Epidermal melanocyte (primary cell): ENCODE results near the gene SHC1.
"Not testable (repeated sequence)": the region's sequence is repeated elsewhere in the genome, so short reads cannot be mapped to it uniquely, and the experiment has no call there.

Experiments used
- DNase-seq: peaks from one replicate; pipeline ENCODE4 v3.0.0; 2011; ENCODE audit warnings: low spot score; ENCODE audit not compliant: insufficient read length

Gene SHC1

DNA sequence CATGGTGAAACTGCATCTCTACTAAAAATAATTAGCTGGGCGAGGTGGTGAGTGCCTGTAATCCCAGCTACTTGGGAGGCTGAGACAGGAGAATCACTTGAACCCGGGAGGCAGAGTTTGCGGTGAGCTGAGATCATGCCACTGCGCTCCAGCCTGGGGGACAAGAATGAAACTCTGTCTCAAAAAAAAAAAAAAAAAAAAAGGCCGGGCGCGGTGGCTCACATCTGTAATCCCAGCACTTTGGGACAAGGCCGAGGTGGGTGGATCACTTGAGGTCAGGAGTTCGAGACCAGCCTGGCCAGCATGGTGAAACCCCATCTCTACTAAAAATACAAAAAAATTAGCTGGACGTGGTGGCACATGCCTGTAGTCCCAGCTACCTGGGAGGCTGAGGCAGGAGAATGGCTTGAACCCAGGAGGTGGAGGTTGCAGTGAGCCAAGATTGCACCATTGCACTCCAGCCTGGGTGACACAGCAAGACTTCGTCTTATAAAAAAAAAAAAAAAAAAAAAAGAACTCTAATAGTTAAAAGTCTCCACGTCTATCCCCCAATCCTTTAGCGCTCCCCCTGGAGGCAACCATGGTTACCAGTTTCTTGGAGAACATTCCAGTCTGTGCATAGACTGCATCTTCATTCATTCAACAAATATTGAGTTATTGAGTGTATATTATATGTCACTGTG is 24.9 kb upstream of the SHC1 start:
- DNase-seq = peak; percentile 79

DNA sequence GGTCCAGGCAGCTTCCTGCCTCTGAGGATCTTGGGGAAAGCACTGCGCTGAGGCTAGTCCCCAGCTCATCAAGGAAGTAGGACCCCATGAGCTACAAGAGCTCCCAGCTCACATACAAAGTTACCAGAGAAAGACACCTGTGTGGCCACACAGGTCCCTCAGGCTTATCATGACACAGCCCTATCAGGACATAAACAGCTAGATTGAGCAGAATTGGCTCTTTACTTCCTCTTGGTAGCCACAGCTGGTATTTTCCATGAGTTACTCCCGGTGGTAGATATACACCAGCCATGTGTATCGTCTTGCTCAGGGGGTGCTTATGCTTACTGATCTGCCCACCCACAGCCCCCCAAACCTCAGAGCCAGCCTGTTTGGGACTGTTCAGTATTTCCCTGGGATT is 24.0 kb upstream of the SHC1 start:
- no peak for DNase-seq

DNA sequence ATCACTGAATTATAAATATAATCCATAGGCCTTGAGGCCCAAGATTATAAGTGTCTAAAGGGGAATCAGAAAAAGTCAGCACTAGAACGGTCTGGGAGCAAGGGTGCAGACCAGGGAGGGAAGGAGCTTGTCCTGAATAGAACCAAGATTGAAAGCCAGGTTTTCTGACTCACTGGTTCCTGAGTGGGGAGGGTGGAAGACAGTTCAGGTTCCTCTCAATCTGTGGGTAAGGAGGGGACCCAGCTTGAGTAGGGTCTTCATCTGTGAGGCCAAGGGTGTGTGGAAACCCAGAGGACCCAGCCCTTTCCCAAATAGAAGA is 23.7 kb upstream of the SHC1 start:
- DNase-seq = no peak

DNA sequence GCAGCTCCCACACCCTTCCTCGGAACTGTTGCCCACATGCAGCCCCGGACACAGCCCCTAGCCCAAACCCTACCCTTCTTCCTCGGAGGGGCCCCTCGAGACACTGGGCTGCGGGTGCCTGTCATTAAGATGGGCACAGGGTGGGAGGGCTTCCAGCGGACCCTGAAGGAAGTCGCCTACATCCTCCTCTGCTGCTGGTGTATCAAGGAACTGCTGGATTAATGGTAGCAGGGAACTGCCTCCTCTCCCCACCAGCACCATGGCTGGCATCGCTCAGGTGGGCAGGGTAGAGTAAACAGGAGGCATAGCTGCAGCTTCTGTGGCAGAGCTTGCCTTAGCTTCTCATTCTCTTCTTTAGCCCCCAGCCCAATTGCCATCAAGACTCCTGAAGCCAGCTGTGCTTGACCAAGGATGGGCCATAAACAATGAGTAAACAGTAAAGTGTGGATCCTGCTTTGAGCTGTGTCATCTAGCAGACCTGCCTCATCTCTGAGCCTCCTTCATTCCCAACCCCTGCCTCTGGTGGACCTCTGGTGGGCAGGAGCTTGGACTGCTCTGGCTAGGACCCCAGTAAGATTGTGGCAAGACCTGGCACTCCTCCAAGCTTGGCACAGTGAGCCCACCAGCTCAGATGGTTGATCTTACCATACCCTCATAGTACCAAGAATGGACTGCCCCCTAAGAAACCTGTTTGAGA is 23.2 kb upstream of the SHC1 start, which contains the start of gene LENEP:
Gene LENEP, plus strand, starts transcription at position 15 of the 697 bp plus-strand sequence. Its CDS starts 22 bp downstream, at position 37.
- no peak for DNase-seq

DNA sequence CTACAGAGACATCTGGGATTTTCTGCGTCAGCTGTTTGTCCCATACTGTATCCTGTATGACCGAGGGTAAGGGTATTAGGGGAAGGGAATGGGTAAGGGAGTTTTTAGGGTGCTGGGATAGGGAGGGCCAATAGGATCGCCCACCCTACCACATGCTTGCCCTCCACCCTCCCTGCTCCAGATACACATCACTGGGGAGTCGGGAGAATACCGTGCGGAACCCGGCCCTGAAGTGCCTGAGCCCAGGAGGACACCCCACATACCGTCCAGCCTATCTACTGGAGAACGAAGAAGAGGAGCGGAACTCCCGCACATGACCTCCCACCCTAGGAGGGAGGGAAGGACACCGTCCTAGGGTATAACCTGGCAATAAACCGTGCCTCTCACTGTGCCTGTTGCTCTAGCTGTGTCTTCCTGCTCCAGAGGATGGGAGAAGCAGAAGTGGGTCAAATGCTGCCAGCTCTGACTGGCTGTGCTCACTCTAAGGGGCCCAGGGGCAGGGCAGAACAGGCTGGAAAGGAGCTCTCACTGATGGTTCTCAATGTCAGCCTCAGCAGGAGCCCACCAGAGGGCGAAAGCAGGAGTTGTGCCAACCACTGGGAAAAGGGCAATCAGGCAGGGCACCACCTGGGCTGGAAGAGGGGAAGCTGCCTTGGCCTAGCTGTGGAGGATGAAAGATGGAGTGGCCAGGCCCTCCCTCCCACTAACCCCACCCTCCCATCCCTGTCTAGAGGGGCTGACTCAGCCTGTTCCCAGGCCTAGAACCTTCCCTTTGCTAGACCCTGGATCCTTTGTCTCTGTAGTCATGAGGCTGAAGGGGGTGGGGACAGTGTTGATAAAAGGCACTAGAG is 22.4 kb upstream of the SHC1 start:
- no peak for DNase-seq

DNA sequence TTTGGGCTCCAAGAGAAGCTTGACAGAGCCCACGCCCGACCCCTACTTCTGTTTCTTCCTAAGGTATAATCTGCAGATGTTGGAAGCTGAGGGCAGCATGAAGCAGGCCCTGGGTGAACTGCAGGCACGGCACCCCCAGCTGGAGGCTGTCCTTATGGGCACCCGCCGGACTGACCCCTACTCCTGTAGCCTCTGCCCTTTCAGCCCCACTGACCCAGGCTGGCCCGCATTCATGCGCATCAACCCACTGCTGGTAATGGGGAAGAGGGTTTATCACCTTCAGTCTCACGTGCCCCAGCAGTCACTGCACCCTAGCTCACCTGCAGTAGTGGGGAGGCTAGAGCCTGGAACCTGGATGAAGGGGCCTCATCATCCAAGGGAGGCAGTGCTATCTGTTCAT is 19.7 kb upstream of the SHC1 start:
- DNase-seq = no peak

DNA sequence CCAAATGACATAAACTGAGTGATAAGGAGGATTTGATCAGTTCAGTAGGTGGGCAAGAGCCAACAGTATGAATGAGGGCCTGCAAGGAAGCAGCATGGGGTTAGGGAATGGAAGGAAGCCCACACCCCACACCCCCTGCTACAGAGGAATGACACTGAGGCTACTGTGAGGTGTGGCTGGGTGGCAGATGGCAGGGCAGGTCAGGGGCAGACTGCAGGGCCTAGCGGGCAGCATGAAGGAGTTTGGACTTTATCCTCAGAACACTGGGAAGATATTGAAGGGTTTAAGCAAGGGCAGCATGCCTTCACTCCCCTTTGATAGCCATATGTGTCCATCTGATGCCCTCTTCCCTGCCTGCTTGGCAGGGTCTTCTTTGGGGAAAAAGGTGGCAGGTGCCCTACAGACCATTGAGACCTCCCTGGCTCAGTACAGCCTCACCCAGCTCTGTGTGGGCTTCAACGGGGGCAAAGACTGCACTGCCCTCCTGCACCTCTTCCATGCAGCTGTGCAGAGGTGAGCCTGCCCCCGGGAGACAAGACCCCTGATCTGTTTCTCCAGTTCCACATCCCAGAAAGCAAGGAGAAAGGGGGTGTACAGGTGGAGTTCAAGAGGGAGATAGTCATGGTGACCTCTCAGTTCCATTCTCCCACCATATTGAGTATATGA is 18.8 kb upstream of the SHC1 start:
- DNase-seq = no peak

DNA sequence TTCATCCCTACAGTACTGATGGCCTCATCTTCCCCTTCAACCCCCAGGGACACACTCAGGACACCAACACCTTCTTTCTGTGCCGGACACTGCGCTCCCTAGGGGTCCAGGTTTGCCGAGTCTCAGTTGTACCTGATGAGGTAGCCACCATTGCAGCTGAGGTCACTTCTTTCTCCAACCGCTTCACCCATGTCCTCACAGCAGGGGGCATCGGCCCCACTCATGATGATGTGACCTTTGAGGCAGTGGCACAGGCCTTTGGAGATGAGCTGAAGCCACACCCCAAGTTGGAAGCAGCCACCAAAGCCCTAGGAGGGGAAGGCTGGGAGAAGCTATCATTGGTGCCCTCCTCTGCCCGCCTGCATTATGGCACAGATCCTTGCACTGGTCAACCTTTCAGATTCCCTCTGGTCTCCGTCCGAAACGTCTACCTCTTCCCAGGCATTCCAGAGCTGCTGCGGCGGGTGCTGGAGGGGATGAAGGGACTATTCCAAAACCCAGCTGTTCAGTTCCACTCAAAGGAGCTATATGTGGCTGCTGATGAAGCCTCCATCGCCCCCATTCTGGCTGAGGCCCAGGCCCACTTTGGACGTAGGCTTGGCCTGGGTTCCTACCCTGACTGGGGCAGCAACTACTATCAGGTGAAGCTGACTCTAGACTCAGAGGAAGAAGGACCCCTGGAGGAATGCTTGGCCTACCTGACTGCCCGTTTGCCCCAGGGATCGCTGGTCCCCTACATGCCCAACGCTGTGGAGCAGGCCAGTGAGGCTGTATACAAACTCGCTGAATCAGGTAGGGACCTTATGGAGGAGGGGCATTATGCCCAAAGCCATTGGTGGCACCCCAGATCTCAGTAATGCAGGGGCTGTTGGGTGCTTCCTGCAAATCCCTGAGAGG is 17.8 kb upstream of the SHC1 start:
- DNase-seq = no peak

DNA sequence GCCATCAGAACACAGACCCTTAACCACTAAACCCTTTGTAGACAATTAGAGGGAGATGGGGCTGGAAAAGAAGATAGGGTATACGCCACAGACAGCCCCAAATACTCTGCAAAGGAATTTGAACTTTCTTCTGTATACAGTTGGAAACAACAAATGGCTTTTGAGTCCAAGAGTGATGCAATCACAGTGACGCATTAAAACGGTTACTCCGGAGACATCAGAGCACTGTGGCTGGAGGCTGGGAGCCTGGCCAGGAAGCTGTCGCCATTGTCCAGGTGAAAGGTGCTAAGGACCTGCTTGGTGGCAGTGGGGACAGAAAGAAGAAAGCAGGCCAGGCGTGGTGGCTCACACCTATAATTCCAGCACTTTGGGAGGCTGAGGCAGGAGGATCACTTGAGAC is 16.8 kb upstream of the SHC1 start:
- no peak for DNase-seq

DNA sequence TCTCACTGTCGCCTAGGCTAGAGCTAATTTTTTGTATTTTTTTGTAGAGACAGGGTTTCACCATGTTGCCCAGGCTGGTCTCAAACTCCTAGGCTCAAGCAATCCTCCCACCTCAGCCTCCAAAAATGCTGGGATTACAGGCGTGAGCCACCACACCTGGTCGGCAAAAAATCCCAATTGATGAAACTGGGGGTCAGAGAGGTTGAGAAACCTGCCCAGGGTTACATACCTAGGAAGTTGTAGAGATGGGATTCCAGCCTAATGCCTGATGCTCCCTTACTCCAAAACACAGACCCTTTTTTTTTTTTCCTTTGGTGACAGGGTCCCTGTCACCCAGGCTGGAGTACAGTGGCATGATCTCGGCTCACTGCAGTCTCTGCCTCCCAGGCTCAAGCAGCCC is 16.2 kb upstream of the SHC1 start:
- DNase-seq = not testable (repeated sequence)

DNA sequence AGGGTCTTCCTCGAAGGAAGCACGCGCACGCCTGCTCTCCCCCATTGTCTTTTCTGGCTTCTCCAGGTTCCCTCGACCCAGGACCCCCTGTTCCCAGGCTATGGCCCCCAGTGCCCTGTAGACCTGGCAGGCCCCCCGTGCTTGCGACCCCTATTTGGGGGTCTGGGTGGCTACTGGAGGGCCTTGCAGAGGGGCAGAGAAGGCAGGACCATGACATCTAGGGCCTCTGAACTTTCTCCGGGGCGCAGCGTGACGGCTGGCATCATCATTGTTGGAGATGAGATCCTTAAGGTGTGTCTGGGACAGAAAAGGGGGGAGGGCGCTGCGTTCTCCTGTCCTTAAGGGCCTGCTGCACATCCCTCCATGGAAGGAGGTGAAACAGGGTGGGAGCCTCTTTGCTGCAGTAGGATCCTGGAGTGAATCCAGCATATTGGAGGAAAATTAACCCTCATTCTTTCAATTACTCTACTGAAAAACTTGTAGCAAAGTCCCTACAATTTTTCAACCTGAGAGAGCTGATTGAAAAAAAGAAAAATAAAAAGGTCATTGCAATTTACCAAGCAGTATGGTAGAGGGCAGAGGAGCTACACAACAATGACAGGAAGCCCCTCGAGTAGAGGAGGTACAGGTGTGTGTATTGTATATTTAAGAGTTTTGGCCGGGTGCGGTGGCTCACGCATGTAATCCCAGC is 13.4 kb upstream of the SHC1 start:
- DNase-seq = no peak

DNA sequence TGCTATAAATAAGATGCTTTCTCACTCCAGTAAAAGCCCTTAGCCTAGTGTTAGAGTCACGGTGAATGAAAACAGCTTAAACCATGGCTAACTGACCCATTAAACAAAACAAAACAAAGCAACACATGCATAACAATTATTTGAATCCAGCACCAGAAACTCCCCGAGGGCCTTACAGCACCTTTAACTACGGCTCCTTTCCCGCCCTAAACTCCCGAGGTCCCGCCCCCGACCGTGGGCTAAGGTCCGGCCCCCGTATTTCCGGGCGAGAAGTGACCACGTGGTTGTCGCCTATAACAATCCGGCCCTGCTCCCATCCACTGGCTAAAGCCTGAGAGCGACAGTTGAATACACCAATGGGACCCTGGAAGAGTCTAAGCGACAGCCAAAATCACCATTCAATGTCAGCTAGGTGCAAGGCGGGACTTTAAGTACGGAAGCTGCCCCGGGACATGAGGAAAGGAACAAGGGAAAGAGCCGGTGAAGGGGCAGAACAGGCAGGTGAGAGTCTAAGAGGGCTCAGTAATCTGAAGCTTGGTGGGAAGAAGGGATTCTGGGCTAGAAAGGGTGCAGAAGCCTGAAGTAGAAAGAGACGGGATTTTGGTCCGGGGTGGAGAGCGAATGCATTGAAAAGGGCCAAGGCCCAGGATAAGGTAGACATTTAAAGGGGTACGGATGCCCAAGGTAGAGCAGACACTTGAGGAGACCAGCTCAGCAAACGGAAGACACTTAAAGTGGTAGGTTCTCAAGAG is 12.5 kb upstream of the SHC1 start, which contains the start of gene FLAD1:
Gene FLAD1, plus strand, starts transcription at position 448 of the 752 bp plus-strand sequence. CDS start 351 bp downstream, outside the sequence.
- peak; percentile 100 for DNase-seq

DNA sequence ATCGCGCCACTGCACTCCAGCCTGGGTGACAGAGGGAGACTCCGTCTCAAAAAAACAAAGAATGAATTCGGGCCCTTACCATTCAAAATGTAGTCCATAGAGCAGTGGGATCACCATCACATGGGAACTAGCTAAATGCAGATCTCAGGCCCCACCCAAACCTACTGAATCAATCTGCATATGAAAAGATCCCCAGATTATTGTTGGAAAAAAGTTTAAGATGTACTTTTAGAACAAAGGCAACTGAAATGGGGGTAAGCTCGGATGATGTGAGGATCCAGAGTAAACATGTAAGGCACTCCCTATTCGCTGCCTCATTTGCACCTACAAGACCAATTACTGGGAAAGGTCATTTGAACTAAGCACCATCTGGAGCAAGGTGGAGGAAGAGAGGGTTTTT is 11.8 kb upstream of the SHC1 start:
- no peak for DNase-seq

DNA sequence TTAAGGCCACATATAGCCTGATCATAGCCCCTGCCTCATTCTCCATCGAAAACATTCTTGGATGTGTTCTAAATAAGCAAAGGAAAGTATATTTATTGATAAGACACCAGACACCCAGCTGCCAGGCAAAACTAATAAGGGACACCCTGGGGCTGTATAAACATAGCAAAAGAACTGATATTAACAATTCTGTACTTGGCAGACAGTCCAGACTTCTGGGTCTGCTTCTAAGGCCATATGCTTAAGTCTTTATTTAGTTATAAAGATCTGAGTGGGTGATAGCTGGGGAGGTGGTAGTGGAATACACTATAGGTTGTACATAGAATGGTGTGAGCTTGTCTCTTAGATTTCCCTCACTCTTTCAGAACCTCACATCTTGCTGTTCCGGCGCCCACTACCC is 7.8 kb upstream of the SHC1 start:
- DNase-seq = no peak

DNA sequence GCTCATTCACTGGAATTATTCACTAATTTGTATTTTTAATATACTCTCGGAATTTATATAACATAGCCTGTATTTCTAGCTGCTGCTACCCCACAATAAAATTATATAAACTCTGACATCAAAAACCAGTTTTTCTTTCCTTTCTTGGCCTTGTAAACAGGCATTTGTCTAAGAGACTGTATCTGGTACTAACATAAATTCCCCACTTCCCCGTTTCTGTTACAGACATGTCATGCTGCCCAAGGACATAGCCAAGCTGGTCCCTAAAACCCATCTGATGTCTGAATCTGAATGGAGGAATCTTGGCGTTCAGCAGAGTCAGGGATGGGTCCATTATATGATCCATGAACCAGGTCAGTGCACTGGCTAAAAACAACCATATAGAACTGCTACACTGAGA is 7.2 kb upstream of the SHC1 start:
- not testable (repeated sequence) for DNase-seq

DNA sequence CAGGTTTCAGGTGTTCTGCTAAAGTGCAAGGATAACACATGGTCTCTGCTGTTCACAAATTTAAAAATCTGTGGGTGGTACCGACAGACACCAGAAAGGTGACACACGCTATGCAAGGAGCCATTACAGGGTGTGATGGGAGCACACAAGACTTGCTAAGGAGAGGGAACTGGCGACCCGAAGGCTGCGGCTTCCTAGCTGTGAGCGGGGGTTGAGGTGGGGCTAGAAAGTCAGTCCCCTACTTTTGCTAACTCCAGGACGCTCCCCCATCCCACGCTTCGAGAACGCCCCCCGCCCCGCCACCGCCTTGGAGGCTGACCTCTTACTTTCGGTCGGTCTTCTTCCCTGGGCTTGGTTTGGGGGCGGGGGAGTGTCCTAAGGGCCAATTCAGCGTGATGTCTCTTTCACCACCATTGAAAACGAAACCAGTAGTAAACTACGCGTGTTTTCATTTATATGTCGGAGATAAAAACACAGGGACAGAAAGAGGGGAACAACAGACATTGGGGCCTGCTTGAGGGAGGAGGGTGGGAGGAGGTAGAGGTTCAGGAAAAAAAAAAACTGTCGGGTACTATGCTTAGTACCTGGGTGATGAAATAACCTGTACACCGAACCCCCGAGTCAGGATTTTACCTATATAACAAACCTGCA is 5.0 kb upstream of the SHC1 start:
- no peak for DNase-seq

DNA sequence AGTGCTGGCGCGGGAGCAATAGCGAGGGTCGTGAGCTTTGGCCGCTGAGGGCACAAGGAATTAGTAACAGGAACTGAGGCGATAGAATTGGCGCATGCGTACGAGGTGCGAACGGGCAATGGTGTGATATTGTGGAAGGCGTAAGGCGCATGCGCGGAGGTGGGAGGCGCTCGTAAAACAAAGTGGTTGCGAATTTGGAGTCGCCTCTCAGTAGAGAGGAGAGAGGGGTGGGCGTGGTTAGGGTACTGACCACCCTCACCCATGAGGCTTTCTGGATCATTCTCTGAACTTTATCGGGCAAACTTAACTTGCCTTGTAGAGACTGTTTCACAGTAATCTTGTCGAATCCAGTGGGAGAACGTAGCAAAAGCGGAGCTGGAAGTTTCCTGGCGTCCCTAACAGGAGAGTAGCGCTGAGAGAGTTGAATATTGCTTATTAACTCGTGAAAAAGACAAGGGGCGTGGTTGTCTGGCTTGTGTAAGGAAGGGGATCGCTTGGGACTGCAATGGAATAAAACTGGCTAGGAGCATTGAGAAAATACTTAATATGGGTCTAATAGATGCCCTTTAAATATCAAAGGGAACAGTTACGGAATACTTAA is 4.4 kb upstream of the SHC1 start:
- peak; percentile 81 for DNase-seq

DNA sequence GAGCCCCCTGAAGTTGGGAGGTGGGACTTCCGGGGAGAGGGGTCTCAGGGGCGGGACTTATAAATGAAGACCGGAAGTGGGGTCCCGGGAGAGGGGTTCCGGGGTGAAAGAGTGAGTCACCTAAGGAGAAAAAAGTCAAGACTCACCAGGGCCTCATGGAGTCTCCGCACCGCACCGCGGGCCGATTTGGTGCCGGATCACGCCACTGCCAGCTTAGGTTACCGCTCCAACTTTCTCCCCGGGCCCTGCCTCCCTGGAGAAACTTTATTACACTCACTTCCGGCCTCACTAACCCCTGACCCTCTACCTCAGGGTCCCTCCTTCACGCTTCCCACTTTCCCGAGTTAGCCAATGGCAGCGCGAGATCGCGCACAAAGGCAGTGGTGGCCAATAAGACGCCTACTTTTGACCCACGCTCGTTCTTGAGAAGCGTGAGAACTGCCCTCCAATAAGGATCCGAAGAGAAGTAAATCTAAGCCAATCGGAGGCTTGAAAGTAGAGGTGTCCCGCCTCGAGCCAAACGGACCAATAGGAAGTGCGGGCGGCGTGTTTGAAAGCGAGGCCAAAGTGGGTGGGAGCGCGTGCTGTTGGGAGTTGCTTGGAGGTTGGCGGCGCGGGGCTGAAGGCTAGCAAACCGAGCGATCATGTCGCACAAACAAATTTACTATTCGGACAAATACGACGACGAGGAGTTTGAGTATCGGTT is 3.7 kb upstream of the SHC1 start, which contains the start of gene CKS1B:
Gene CKS1B, plus strand, starts transcription at position 580 of the 706 bp plus-strand sequence. Its CDS starts 65 bp downstream, at position 645.
- DNase-seq = peak; percentile 94
